NCI-H226 (cell line): Measurements from ENCODE around the gene SDK2.

Experiments
- DNase-seq: peaks from one replicate; pipeline ENCODE4 v3.0.0-alpha.2; 2015

The SDK2 gene

DNA sequence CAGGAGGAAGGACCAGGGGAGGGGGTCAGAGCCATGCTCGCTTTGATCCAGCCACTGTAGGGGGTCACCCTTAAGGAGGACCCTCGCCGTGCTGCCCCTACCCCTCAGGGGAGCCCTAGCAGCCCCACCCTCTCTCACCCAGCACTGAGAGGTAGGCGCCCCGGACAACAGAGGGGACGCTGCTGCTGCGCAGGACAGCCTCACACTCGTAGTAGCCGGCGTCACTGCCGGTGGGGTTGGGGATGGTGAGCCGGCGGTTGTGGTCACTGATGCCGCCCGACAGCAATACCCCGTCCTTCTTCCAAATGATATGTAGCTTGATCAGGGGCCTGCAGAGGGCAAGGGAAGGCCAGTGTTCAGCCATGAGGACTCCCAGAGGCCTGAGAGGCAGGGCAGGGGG, 206.4 kb downstream of the SDK2 start:
- no peak for DNase-seq

DNA sequence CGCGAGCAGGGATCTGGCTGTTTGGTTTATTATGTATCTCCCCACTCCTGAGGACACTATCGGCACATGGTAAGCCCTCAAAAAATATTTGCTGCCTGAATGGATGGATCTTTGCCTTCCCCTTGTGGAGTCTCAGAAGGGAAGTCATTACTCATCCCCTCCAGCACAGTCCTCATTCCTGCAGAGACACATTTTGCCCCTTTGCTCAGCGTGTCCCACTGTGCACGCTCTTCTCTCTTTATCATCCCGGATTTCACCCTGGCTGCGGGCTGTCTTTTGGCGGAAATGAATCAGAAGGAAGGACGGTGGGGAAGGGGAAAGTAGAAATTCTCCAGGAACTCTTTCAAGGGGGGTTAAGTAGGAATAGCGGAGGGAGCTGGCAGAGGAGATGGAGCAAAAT, 207.3 kb downstream of the SDK2 start:
- peak; percentile 37 for DNase-seq

DNA sequence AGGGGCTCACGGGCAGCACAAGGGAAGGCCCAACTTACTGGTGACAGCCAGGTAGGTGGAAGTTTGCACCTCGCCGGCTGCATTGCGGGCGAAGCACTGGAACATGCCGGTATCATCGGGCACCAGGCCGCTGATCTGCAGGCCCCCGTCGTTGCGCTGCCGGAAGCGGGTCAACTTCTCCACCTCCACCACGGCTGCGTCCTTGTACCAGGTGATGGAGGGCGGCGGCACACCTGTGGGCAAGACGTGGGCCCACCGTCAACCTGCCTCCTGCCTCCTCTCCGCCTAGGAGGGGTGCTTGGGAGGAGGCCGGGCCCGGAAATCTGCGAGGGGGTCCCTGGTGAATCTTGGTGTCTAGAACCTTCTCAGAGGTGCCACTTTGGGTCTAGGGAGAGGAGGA, 208.8 kb downstream of the SDK2 start:
- DNase-seq: no peak

DNA sequence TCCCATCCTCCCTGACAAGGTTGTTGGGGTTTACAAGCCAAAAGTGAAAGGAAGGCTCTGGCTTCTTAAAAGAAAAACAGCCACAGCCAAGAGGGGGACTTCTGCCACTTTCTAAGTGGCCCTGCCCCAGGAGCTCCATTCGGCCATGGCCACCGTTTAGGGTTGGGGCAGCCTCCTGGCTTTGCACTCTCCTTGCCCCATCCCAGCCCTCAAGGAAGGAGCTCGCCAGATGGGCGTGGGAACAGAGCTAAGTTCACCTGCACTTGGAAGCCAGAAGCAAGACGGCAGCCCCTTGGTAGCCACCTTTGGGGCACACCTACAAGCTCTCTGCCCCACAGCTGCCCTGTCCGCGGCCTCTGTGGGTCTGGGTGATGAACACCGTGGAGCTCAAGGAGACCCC, 210.1 kb downstream of the SDK2 start:
- DNase-seq: no peak

DNA sequence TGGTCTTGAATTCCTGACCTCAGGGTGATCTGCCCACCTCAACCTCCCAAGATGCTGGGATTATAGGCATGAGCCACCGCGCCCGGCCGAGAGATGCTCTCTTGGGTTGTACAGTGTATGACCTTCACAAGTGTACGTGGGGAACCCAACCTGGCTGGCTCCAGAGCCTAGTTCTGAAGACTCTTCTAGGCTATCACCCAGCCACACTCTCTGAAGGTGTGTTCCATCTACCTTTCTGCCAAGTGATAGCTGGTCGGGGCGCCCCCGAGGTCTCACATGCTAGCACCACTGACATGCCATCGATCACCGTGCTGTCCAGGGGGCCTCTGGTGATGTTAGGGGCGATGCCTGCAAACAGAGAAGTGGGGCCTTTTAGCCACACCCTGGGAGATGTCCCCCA, 210.7 kb downstream of the SDK2 start:
- no peak for DNase-seq

DNA sequence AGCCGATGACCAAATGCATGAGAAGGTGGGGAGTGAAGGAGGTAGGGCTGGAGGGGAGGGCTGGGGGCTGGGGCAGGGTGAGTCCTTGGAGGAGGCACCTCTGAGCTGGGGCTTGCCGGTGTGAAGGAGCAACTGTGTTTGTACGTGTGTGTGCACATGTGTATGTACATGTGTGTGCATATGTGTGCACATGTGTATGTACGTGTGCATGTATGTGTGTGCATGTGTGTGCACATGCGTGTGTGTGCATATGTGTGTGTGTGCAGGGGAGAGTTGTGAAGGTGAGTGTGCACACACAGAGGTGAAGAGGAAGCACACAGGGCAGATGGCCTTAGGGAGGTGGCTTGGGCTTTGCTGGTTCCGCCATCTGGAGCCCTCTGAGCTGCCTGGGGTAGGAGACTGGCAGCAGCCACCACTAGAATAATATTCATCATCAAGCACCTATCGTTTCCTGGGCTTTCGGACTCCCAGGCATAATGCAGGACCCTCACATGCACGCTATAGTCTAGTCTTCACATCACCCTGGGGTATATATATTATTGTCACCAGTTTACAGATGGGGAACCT, 211.5 kb downstream of the SDK2 start:
- no peak for DNase-seq

DNA sequence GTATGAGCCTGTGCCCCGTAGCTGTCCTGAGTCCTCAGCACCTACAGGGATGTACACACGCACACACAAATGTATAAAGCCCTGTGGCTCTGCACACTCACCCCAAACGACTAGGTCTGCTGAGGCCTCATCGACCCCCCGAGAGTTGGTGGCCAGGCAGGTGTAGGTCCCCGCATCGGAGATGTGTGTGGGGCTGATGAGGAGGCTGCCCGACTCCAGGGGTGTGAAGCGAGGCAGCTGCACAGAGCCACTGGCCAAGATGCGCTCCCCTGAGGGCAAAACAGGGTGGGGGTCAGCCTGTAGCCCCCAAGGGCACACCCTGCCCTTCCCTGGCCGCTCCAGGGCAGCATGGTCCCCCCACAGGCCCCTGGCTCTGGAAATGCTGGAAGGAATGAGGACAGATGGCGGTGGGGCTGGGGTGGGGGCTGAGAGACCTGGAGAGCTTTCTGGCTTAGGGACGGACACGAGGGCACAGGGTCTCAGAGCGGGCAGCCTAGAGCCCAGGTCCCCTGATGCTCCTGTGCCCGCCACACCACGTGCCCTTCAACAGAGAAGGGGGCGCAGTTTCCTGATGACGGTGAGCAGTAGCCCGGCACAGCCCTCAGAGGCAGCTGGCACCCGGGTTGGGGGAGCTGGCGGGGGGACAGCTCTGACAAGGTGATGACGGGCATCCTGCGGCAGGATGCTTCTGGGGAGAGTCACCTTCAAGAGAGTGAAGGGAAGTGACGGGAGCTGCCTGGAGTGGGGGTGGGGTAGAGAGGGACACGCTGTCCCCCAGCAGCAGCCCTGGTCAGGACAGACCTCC, 212.6 kb downstream of the SDK2 start:
- DNase-seq: no peak

DNA sequence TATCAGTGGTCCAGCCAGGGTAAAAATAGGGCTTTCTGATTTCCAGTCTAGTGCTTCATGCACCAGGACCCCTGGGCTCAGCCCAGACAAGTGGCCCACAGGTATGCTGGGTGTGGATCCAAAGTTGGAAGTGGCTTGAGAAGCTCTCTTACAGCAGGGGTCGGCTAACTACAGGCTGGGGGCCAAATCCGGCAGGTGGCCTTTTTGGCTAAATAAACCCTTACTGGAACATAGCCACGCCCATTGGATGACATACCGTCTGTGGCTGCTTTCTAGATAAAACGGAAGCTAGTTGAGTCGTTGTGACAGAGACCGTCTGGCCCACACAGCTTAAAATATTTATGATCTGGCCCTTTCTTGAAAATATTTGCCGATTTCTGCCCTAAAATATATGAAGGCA, 213.4 kb downstream of the SDK2 start:
- no peak for DNase-seq

DNA sequence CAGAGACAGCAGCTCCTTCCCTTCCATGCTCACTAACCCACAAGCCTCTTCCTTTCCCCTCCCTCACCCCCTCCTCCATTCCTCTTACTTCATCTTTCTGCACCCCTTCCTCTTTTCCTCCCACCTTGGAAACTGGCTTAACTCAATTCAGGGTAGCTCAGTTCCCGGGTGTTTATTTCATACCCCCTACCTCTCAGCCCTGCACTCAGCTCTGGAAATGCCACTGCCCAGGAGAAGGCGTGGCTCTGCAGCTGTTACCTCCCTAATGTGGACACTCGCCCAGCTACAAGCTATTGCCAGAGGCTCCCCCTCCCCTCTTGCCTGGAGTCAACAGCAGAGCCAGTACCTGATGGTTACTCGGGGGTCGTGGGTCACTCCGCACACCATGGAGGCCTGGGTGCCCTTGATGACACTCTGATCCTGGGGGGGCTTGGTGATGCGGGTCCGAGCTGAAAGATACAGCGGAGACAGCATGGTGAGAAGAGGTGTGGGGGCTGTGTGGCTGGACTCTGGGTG, 214.0 kb downstream of the SDK2 start:
- no peak for DNase-seq

DNA sequence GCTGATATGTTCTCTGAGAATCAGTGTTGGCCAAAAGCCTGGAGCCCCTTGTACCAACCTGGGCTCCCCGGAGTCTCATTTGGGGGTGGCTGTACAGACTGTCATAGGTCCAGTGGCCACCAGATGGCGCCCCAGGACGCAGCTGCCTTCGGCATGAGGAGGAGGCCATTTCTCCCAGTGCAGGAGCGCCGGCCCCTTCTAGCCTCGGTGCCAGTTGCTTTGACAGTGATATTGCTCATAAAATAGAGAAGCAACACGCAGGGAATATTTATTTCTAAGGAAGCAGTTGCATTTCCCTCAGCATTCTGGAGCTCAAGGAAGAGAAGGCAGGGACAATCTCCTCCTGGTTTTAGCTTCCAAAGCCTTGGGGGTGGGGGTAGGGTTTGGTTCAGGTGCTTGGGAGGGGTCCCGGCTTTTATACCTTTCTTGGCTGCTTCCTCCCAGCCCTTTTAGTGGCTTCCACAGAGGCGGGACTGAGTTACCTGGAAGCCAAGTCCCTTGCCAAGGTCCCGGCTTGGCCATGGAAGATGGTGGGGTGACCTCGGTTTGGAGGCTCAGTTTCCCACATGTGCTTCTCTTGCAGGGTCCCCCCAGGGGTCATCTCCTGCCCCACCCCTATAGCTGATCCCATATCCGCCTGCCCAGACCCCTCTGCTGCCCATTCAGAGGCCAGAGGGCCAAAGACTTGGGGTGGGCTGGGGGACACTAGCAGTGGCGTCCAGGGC, 214.6 kb downstream of the SDK2 start:
- DNase-seq: peak; percentile 51

DNA sequence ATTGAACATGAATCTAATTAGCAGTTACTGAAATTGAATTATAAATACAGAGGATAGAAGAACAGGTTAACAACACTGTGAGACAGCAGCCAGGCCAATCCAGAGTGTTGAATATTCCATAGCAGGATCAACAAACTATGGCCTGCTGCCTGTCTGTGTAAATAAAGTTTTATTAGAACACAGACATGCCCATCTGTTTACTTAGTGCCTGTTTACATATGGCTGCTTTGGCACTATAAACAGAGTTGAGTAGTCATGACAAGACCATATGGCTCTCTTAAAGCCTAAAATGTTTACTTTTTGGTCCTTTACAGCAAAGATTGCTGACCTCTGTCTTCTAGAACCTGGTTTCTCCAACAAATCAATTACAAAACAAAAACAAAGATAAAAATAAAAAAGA, 217.0 kb downstream of the SDK2 start:
- DNase-seq: no peak

DNA sequence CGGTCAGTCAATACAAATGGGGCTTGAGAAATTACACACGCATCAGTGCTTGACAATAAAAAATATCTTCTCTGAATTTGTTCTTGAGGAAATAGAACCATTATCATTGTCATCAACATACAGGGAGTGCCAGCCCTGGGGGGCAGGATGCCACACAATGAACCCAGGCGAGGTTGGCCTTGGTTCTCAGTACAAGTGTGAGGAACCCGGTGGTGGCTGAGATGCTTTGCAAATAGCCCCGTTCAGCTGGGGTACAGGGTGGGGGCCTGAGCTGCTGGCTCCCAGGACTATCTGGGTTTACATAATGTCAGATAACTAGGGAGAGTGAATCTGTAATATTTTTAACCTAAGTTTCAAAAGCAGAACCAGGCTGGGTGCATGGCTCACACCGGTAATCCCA, 219.7 kb downstream of the SDK2 start:
- DNase-seq: no peak

DNA sequence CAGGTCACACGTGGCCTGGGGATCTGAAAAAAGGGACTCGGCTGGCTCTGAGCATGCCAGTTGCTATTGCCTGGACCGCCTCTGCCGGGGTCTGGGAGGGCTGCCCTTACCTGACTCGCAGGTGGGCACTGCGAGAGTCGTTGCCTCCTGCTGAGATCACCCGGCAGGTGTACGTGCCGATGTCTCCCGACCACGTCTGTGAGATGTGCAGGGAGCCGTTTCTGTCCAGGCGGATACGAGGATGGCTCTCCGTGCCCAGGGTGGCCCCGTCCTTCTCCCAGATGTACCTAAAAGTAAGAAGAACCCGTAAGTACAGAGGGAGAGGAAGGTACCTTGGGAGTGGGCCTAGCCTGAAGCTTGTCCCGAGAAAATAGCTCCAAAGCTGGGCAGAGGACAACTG, 220.4 kb downstream of the SDK2 start:
- no peak for DNase-seq

DNA sequence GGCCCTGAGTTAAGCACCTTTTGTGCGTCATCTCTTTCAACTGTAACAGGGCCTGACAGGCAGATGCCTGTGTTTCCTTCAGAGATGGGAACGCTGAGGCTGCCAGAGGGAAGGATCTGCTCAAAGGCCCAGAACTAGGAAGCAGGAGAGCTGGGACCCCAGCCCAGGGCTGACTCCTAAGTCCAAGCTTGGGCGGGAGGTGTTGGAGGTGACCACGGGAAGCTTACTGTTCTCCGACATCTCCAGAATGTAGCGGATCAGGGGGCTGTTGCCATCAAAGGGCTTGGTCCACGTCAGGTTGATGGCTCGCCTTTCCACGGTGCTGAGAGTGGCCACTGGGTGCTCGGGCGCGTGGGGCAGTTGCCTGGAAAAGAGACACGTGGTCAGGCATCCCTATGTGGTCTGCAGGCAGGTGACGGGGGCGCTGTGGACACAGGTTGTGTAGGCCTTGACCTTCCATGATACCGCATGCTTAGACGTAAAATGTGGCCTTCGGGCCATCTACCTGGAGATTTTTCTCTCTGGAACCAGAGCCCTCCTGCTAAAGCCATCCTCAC, 221.0 kb downstream of the SDK2 start:
- no peak for DNase-seq

DNA sequence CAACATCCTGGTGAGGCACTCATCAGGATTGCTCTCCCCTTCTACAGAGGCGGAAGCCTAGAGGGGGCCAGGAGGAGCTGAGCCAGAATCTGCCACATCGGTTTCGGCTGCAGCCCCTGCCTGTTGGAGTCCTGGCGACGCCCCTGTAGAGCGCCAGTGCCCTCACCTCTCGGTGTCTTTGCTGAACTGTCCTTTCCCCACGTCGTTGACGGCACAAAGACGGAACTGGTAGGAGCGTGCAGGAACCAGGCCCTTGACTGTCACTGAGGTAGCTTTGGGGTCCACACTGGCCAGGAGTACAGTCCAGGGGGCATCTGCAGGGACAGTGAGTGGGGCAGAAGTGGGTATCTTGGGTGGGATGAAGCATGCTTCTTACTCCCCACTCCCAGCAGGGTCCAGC, 222.1 kb downstream of the SDK2 start:
- no peak for DNase-seq

DNA sequence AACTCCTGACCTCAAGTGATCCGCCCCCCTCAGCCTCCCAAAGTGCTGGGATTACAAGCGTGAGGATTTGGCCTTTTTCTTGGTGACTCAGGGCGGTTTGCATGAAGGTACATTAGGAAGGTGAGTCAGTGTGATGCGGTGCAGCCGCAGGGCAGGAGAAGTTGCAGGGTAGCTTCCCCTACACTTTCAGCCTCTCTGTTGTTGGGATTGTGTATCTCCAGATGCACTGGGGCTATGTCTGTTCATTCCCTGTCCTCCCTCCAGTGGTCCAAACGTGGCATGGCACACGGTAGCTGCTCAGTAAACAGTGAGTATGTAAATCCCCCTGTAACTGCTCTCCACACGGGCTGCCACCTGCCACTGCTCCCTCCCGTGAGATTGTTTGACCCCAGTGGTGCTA, 223.3 kb downstream of the SDK2 start:
- DNase-seq: peak; percentile 51

DNA sequence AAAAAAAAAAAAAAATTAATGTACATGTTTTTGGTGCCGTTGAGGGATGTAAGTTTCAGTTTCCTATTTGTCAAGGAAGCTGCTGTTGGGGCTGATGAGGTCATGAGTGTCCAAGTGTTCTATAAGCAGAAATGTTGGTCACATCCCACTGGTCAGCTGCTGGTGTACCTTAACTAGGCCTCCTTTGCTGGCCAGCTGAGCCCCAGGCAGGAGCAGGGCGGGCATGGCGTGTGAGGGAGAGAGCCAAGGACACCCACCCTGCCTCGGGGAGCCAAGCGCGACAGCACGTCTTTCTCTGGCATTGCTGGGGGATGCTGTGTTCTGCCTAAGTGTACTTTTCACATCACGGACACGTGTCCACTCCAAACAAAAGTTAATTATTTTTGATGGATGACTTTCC, 224.4 kb downstream of the SDK2 start:
- DNase-seq: no peak

DNA sequence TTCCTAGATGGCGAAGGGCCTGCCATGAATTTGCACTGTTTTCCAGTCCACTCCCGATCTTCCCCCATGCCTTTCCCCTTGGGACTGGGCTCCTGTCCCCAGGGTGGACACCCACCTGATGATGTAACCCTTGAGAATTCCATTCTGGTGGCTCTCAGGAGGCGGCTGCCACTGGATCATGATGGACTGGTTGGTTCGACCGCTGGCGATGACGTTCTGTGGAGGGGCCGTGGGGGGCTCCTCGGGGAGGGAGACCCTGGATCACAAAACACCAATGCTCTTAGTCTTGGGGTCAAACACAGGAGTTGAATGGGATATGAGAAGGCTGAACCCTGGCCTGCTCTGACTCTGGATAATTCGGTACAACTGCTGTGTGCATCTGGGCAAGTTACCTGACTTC, 225.2 kb downstream of the SDK2 start:
- no peak for DNase-seq

DNA sequence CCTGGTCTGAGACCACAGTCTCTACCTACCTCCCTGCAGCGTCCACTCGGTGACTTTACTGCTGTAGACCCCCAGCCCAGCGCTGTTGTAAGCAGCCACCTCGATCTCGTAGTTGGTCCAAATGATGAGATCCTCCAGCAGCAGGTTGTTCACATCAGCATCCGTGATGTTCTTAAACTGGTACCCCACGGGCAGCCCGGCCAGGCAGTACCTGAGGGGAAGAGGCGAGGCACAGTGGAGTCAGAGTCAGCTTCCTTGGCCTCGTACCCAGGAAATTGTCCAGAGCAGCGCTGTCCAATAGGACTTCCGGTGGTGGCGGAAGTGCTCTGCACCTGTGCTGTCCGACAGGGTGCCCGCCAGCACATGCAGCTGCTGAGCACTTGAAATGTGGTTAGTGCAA, 228.5 kb downstream of the SDK2 start:
- no peak for DNase-seq

DNA sequence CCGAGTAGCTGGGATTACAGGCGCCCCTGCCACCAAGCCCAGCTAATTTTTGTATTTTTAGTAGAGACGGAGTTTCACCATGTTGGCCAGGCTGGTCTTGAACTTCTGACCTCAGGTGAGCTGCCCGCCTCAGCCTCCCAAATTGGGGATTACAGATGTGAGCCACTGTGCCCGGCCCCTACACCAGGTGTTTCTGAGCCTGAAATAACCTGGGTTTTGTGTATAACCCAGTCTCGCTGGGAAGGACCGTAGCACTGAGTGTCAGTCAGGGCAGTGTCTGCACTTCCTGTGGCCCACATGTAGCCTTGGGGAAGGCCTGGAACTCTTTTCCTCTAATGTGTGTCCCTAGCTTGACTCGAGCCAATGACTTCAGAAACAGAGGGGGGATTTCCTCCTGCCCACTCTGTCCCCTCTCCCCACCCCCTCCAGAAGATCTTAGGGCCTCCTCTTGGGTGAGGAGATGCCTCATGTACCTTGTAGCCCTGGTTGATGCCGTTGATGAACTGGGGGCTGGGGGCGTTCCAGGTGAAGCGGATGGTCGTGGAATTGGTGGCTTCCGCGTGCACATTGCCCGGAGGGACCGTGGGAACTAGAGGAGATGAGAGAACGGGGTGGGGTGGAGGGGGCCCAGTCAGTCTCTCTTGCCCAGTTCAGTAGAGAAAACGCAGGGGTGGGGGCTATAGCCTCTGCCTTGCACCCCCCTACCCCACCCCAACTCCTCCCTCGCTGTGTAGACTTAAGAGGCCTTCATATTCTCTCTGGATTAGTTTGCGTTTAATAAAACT, 229.9 kb downstream of the SDK2 start:
- no peak for DNase-seq

DNA sequence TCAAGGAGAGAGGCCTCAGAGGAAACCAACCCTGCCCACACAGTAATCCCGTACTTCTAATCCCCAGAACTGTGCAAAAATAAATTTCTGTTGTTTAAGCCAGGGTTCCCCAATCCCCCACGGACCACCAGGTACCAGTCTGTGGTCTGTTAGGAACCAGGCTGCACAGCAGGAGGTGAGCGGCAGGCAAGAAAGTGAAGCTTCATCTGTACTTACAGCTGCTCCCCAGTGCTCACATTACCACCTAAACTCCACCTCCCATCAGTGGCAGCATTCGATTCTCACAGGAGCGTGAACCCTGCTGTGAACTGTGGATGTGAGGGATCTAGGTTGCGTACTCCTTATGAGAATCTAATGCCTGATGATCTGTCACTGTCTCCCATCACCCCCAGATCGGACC, 231.3 kb downstream of the SDK2 start:
- no peak for DNase-seq

DNA sequence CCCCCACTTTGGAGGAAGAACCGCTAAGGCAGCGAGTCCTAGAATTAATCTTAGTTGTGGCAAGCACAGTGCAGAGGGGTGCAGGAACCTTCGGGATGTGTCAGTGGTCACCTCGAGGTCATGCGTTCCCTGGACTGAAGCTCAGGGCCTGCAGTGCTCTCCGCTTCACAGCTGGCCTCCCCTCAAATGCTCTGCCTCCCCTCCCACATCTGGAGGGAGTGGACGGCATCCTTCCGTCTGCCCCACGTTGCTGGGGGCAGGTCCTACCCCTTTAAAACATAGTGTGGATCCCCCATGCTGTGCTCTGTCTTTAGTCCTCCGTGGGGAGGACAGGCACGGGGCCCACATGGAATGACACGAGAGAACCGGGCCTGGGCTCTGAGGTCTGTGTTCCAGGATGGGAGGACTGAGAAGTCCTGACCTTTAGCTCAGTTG, 232.9 kb downstream of the SDK2 start:
- DNase-seq: no peak
